Prostate gland (tissue), 2 donors: ENCODE measurements around the gene N4BP2L2. TPM values are rescaled to one million over a fixed set of nuclear protein-coding genes. Genes with fewer than 3 reads are reported as not detected.
A peak's percentile ranks its signal among the peaks of the same experiment; 100 is the strongest.

Experiments used
- DNase-seq: peaks from one replicate; pipeline ENCODE4 v3.0.0-alpha.2; 2019; ENCODE audit warnings: low spot score
- H3K27ac ChIP-seq, 2 donors: fragments of 200-600 bp; sonication (generic); 2 replicates each; pipeline ENCODE4 v1.5.1; 2017 to 2019
- H3K27me3 ChIP-seq: fragments of 200-600 bp; sonication (generic); replicated peaks from 2 replicates; pipeline ENCODE4 v1.5.1; 2019; ENCODE audit not compliant: insufficient read depth
- H3K36me3 ChIP-seq, 2 donors: fragments of 200-600 bp; sonication (generic); 1 replicate in 1 of 2; 2 replicates in 1 of 2; pipeline versions ENCODE4 v1.5.1 to v1.8.1; 2017 to 2019
- H3K4me1 ChIP-seq: fragments of 200-600 bp; sonication (generic); replicated peaks from 2 replicates; pipeline ENCODE4 v1.5.1; 2019
- H3K4me3 ChIP-seq, 2 donors: fragments of 200-600 bp; sonication (generic); 2 replicates each; pipeline ENCODE4 v1.5.1; 2017 to 2019
- H3K9me3 ChIP-seq: fragments of 200-600 bp; sonication (generic); 2 replicates; pipeline ENCODE4 v1.5.1; 2017
- POLR2A ChIP-seq: fragments of 450-650 bp; IDR thresholded peaks from one replicate; pipeline ENCODE4 v1.6.1; 2016; ENCODE audit warnings: antibody characterized with exemption, mild to moderate bottlenecking
- POLR2AphosphoS5 ChIP-seq: sonication (generic); formaldehyde crosslinking; IDR thresholded peaks from one replicate; pipeline ENCODE4 v1.6.1; 2017; ENCODE audit warnings: antibody characterized with exemption
- WGBS: methylation state at CpG from one replicate; pipeline ENCODE4 v1.1.5; 2018; 5-methylcytosine and 5-hydroxymethylcytosine counted together
- intact Hi-C: fragments of 100-400 bp; cut with DNase I; formaldehyde crosslinking; loops from one replicate; pipeline ENCODE4 v1.14.2; 2022
- small RNA-seq, 2 donors: library from RNA; depleted of rRNA; stranded (forward); fragments of <200 nt; gene quantifications; one replicate each; pipeline ENCODE3, GENCODE V24; 2016
- total RNA-seq, 2 donors: library from RNA; depleted of rRNA; stranded (reverse); fragments of >200 nt; gene quantifications; one replicate each; pipeline ENCODE4 v1.1.0, GENCODE V29; 2016
- TF ChIP-seq, protein P1 (sequence below), 4 experiments: fragments of 200-600 bp in 2 of 4; fragments of 450-650 bp in 2 of 4; sonication (generic) in 2 of 4; IDR thresholded peaks; 1 replicate in 3 of 4; 2 replicates in 1 of 4; pipeline ENCODE4 v1.5.1; 2016 to 2019; ENCODE audit warnings: antibody characterized with exemption in 4 of 4, mild to moderate bottlenecking in 2 of 4, moderate library complexity in 2 of 4

N4BP2L2 gene
- total RNA-seq, 2 donors from 2014 or later, result 80.9 to 475 TPM

DNA sequence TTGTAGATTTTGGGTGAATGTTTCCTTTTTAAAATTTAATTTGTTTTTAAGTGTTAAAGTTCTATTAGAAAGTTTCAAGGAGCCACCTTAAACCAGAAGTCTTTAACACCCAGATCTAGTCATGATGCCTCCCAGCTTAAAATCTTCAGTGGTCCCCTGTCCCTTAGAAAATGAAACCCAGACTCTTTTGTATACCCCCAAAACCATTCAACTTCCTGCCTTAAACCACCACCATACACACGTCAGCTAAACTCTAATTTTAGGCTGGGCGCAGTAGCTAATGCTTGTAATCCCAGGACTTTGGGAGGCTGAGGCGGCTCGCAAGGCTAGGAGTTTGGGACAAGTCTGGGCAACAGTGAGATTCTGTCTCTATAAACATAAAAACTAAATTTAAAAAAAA, 148.5 kb downstream of the N4BP2L2 start:
- TF ChIP-seq, protein P1, sequence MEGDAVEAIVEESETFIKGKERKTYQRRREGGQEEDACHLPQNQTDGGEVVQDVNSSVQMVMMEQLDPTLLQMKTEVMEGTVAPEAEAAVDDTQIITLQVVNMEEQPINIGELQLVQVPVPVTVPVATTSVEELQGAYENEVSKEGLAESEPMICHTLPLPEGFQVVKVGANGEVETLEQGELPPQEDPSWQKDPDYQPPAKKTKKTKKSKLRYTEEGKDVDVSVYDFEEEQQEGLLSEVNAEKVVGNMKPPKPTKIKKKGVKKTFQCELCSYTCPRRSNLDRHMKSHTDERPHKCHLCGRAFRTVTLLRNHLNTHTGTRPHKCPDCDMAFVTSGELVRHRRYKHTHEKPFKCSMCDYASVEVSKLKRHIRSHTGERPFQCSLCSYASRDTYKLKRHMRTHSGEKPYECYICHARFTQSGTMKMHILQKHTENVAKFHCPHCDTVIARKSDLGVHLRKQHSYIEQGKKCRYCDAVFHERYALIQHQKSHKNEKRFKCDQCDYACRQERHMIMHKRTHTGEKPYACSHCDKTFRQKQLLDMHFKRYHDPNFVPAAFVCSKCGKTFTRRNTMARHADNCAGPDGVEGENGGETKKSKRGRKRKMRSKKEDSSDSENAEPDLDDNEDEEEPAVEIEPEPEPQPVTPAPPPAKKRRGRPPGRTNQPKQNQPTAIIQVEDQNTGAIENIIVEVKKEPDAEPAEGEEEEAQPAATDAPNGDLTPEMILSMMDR (IDR thresholded peaks at IDR 0.05), result no peak
- TF ChIP-seq POLR2AphosphoS5, result no peak
- no peak for TF ChIP-seq POLR2A
- Histone ChIP-seq H3K36me3 (no peaks in the 10 kb centered on the region), H3K4me3 (no peak overlapping the region), H3K27ac (no peak overlapping the region), H3K9me3 (no peaks in the 10 kb centered on the region), H3K4me1 (no peaks in the 10 kb centered on the region), H3K27me3 (no peaks in the 10 kb centered on the region)
- intact Hi-C loops, result no loop called here
- no peak for DNase-seq
- 84% methylated on average over 4 of the region's 4 CpGs for WGBS

DNA sequence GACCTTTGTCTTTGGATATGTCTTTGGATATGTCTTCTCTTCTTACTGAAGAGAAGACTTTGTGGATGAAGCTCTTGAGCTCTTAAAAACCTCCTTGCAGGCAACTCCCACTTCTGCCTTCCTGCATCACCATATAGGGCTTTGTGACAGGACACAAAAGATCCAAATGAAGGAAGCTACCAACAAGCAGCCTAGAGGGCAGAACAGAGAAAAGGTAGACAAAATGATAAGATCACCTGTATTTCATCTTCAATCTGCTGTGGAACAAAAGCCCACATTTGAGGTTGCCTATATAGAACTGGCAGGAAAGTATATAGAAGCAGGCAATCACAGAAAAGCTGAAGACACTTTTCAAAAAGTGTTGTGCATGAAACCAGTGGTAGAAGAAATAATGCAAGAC, 153.2 kb downstream of the N4BP2L2 start:
- H3K27me3 ChIP-seq, result no peaks in the 10 kb centered on the region
- H3K36me3 ChIP-seq, result no peaks in the 10 kb centered on the region
- H3K9me3 ChIP-seq, result no peaks in the 10 kb centered on the region
- no peaks in the 10 kb centered on the region for H3K4me1 ChIP-seq
- intact Hi-C loops, result loop anchor here (10.0 kb wide), 1 partner anchor 189 kb away; no protein-coding TSS in a partner anchor
- no peak for DNase-seq
- TF ChIP-seq, protein P1 (IDR thresholded peaks at IDR 0.05), result no peak
- no peak for TF ChIP-seq POLR2AphosphoS5
- no peak overlapping the region for H3K4me3 ChIP-seq
- no peak overlapping the region for H3K27ac ChIP-seq

DNA sequence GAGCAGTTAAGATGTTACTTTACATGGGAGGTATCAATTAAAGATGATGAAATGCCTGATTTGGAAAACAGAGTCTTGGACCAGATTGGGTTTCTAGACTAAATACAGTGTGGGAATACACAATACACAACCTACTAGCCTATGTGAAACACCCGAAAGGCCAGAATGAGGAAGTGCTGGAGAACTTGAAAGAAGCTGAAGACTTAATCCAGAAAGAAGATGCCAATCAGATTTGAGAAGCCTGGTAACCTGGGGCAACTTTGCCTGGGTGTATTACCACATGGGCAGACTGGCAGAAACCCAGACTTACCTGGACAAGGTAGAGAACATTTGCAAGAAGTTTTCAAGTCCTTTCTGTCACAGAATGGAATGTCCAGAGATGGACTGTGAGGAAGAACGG, 153.9 kb downstream of the N4BP2L2 start:
- Histone ChIP-seq H3K36me3 (no peaks in the 10 kb centered on the region), H3K9me3 (no peaks in the 10 kb centered on the region), H3K4me1 (no peaks in the 10 kb centered on the region), H3K27me3 (no peaks in the 10 kb centered on the region), H3K27ac (no peak overlapping the region), H3K4me3 (no peak overlapping the region)
- intact Hi-C loops, result loop anchor here (10.0 kb wide), 1 partner anchor 190 kb away; no protein-coding TSS in a partner anchor
- peak; percentile 15 for DNase-seq
- 67% methylated on average over 2 of the region's 2 CpGs for WGBS
- peak; percentile 30 for TF ChIP-seq POLR2AphosphoS5
- TF ChIP-seq, protein P1 (IDR thresholded peaks at IDR 0.05), result no peak

DNA sequence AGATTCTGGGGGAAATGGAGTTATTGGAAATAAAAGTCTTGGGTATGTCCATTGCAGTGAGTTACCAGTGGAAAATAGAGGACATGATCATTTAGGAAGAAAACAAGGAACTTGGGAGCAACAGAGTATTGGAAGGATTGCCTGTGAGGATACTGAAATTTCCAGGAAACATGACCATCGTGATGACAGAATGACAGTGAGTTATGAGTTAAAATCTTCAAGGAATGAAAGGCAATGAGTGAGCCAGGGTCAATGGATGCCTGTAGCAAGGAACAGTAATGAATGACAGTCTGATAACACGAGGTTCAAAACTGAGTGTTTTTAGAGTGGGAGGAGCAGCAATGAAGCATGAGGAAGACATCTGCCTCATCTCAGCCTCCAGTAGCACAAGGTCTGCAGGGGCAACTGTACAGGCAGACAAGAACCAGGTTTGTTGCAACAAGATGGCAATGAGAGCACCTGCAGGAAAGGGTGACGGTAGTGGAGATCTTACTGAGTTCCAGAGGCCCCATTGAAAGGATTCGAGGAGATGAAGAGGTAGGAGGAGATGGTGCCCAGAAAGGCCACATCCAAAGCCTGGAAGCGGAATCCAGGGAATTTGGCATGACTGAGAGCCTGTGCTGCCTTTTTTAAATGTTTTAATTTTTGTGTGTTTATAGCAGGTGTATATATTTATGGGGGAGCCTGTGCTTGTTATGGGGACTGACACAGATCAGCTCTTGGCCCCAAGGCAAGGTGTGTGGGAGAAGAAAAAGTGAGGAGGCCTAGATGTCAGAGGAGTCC, 154.6 kb downstream of the N4BP2L2 start:
- WGBS, result 85% methylated on average over 5 of the region's 5 CpGs
- H3K27ac ChIP-seq, result no peak overlapping the region
- no peaks in the 10 kb centered on the region for H3K36me3 ChIP-seq
- no peaks in the 10 kb centered on the region for H3K9me3 ChIP-seq
- TF ChIP-seq POLR2A (no peak), POLR2AphosphoS5 (no peak)
- TF ChIP-seq, protein P1 (IDR thresholded peaks at IDR 0.05), result no peak
- DNase-seq, result no peak
- intact Hi-C loops, result loop anchor here (10.0 kb wide), 1 partner anchor 191 kb away; no protein-coding TSS in a partner anchor
- H3K4me3 ChIP-seq, result no peak overlapping the region
- H3K27me3 ChIP-seq, result no peaks in the 10 kb centered on the region
- no peaks in the 10 kb centered on the region for H3K4me1 ChIP-seq

Small RNAs within 50 kb of the gene (small RNA-seq; reads per million reads assigned to genes)
- gene RF00190, result 0 reads per million in 2 donors

Other genes with a start within 250 kb of the N4BP2L2 start
- gene ZAR1L, start 223.4 kb downstream of the N4BP2L2 start, total RNA-seq, result not detected
- 1 to 10 TPM; 1.8 to 6.6 TPM for gene BRCA2, start 223.3 kb downstream of the N4BP2L2 start, total RNA-seq
- 10 to 100 TPM; 20.9 to 22.7 TPM for gene N4BP2L1, start 110.7 kb downstream of the N4BP2L2 start, total RNA-seq
- 10 to 100 TPM; 37.0 to 63.3 TPM for gene PDS5B, start 47.7 kb upstream of the N4BP2L2 start, total RNA-seq